ENCODE results near the gene SPOP.

The SPOP gene

DNA sequence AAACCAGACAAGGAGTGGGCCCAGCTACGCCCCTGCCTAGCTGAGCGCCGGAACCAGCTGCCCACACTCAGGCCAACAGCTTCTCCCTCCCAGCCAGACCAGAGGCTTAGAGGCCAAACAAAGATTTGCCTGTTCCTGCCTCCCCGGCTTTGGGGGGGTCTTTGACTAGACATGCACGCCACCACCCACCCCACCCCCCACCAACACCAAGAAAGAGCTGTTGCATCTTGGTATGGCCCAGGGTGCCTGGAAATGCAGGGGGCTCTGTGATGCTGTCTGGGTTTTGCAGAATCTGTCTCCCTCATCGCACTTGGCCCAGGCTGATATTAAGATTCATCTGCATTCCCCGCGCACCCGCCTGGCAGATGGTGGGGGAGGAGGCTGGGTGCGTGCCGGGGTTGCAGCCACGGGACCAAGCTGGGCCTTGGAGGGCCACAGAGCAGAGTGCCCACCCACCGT lies 103.5 kb downstream of the SPOP start:
- H2AFZ ChIP-seq (ENCODE audit: low read depth), result no peak overlapping the region
- no peak overlapping the region for H3K27ac ChIP-seq
- H3K79me2 ChIP-seq (ENCODE audit: insufficient read depth, low read depth), result no peaks in the 10 kb centered on the region
- no peak overlapping the region for H3K9ac ChIP-seq
- H3K4me3 ChIP-seq (IDR thresholded peaks at IDR 0.05; ENCODE audit: insufficient read depth, low read depth, low read length), result no peak overlapping the region
- H4K20me1 ChIP-seq (ENCODE audit: insufficient read depth), result no peaks in the 10 kb centered on the region
- peaks cover 72% of the 10 kb centered on the region for H3K27me3 ChIP-seq (ENCODE audit: insufficient read depth, low read depth)
- H3K36me3 ChIP-seq (ENCODE audit: insufficient read depth), result no peaks in the 10 kb centered on the region
- TF ChIP-seq, protein P1, sequence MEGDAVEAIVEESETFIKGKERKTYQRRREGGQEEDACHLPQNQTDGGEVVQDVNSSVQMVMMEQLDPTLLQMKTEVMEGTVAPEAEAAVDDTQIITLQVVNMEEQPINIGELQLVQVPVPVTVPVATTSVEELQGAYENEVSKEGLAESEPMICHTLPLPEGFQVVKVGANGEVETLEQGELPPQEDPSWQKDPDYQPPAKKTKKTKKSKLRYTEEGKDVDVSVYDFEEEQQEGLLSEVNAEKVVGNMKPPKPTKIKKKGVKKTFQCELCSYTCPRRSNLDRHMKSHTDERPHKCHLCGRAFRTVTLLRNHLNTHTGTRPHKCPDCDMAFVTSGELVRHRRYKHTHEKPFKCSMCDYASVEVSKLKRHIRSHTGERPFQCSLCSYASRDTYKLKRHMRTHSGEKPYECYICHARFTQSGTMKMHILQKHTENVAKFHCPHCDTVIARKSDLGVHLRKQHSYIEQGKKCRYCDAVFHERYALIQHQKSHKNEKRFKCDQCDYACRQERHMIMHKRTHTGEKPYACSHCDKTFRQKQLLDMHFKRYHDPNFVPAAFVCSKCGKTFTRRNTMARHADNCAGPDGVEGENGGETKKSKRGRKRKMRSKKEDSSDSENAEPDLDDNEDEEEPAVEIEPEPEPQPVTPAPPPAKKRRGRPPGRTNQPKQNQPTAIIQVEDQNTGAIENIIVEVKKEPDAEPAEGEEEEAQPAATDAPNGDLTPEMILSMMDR (conservative IDR thresholded peaks at IDR 0.05; ENCODE audit: low read depth, low read length), result no peak
- H3K4me2 ChIP-seq, result no peak overlapping the region
- H3K4me1 ChIP-seq (ENCODE audit: low read depth, poor library complexity, severe bottlenecking), result peaks cover 26% of the 10 kb centered on the region

DNA sequence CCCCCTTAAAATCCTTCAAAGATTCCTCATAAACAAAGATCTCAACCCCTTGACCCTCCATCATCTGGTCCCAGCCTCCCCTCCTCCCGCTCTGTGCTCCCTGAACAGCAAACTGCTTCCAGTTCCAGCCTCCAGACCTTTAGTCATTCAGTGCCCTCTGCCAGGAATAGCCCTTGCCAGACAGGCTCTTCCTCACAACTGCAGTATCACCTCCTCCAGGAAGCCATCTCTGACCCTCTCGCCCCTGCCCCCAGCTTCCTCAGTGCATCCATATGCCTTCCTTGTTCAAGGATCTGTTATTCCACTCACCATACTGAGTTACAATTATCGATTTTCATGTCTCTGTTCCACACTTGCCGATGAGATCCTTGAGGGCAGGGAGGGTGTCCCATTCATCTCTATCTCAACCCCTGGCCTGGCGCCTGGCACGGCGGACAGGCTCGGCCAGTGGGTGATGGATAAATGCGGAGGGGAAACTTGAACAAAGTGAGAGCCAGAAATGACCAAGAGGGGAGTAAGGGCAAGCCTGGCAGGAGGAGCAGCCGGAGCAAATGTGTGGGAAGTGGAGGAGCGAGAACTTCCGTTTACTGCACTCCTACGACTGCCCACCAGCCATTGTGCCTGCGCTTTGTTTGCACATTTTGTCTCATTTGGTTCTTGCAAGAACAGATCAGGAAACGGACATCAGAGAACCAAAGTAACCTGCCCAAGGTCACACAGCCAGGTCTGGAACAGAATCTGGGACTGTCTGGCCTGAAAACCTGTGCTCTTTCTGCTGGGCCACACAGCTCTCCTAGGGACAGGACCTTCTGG lies 104.2 kb downstream of the SPOP start:
- Histone ChIP-seq H4K20me1 (ENCODE audit: insufficient read depth) (no peaks in the 10 kb centered on the region), H3K9ac (no peak overlapping the region), H3K27me3 (ENCODE audit: insufficient read depth, low read depth) (peaks cover 72% of the 10 kb centered on the region)

DNA sequence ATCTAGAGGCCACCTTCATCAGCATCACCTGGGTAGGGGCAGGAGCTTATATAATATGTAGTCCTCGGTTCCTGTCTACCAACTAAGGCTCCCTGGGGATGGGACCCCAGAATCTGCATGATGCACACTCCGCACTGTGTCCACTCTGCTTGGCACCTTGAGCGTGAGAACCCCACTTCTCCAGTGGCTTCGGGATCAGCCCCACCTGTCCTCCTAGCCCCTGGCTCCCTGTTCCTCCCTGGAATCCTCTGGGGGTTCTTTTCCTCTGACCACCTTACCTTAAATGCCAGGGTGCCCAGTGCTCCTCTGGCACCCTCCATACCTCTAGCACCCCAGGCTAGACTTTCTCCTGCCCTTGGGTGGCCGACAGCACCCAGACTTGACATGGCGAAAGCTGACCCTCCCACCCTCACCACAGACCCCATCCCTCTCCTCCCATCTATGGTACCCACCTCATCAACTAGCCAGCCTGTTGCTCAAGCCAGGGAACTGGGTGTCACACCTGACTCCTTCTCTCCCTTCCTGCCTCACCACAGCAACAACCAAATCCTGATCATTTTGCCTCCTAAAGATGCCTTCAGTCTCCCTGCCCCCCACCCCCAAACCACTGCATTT lies 105.0 kb downstream of the SPOP start:
- Histone ChIP-seq H3K27me3 (ENCODE audit: insufficient read depth, low read depth) (peaks cover 67% of the 10 kb centered on the region), H3K27ac (no peak overlapping the region), H4K20me1 (ENCODE audit: insufficient read depth) (no peaks in the 10 kb centered on the region), H3K4me3 (IDR thresholded peaks at IDR 0.05; ENCODE audit: insufficient read depth, low read depth, low read length) (no peak overlapping the region), H3K4me2 (no peak overlapping the region), H3K79me2 (ENCODE audit: insufficient read depth, low read depth) (no peaks in the 10 kb centered on the region), H3K4me1 (ENCODE audit: low read depth, poor library complexity, severe bottlenecking) (peaks cover 31% of the 10 kb centered on the region), H3K36me3 (ENCODE audit: insufficient read depth) (no peaks in the 10 kb centered on the region), H3K9ac (no peak overlapping the region), H2AFZ (ENCODE audit: low read depth) (no peak overlapping the region)
- TF ChIP-seq, protein P1 (conservative IDR thresholded peaks at IDR 0.05; ENCODE audit: low read depth, low read length), result no peak

More for the DNA sequence above, 104.2 kb downstream of the SPOP start:
- TF ChIP-seq, protein P1 (conservative IDR thresholded peaks at IDR 0.05; ENCODE audit: low read depth, low read length), result no peak
- Histone ChIP-seq H3K36me3 (ENCODE audit: insufficient read depth) (no peaks in the 10 kb centered on the region), H2AFZ (ENCODE audit: low read depth) (no peak overlapping the region), H3K4me1 (ENCODE audit: low read depth, poor library complexity, severe bottlenecking) (peaks cover 26% of the 10 kb centered on the region), H3K4me2 (no peak overlapping the region), H3K27ac (no peak overlapping the region), H3K4me3 (IDR thresholded peaks at IDR 0.05; ENCODE audit: insufficient read depth, low read depth, low read length) (no peak overlapping the region), H3K79me2 (ENCODE audit: insufficient read depth, low read depth) (no peaks in the 10 kb centered on the region)

DNA sequence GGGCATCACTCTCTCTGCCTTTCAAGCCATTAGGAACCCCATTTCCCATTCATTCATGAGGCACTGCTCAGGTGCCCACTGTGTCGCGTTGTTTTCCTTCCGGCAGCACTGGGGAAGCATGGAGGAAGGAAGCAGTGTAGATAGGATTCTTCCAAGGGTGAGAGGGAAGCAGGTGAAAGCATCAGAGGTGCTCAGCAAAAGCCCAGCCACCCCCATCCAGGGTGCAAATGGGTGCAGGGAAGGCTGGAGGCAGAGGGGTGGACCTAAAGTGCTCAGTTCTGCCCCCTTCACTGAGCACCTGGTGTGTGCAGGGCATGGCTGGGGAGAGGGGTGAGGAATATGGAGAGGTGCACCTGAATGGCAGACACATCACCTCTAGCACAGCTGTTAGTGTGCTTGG lies 105.7 kb downstream of the SPOP start:
- H3K4me1 ChIP-seq (ENCODE audit: low read depth, poor library complexity, severe bottlenecking), result peaks cover 31% of the 10 kb centered on the region
- no peak overlapping the region for H3K4me3 ChIP-seq (IDR thresholded peaks at IDR 0.05; ENCODE audit: insufficient read depth, low read depth, low read length)
- no peaks in the 10 kb centered on the region for H3K36me3 ChIP-seq (ENCODE audit: insufficient read depth)
- H3K79me2 ChIP-seq (ENCODE audit: insufficient read depth, low read depth), result no peaks in the 10 kb centered on the region
- H4K20me1 ChIP-seq (ENCODE audit: insufficient read depth), result no peaks in the 10 kb centered on the region
- no peak overlapping the region for H3K4me2 ChIP-seq
- H3K27ac ChIP-seq, result no peak overlapping the region
- TF ChIP-seq, protein P1 (conservative IDR thresholded peaks at IDR 0.05; ENCODE audit: low read depth, low read length), result no peak
- no peak overlapping the region for H2AFZ ChIP-seq (ENCODE audit: low read depth)
- no peak overlapping the region for H3K9ac ChIP-seq
- peaks cover 60% of the 10 kb centered on the region for H3K27me3 ChIP-seq (ENCODE audit: insufficient read depth, low read depth)

All from KMS-11 (cell line).